ENCODE measurements around the gene CWC27.
"Not testable (repeated sequence)": the region's sequence is repeated elsewhere in the genome, so short reads cannot be mapped to it uniquely, and the experiment has no call there.

CWC27 gene

GRCh38 chr5:64814073-64814472, 45.3 kb downstream of the CWC27 start:
- no peaks in the 10 kb centered on the region for H3K27me3 ChIP-seq (ENCODE audit: control insufficient read depth in 1 of 2, insufficient read depth in 2 of 2, low read length in 2 of 2)
- no peak overlapping the region for H3K9ac ChIP-seq (ENCODE audit: low read length in 2 of 2)
- no peaks in the 10 kb centered on the region for H3K9me3 ChIP-seq (ENCODE audit: control insufficient read depth in 2 of 2, low read length in 2 of 2)
- no peaks in the 10 kb centered on the region for H3K4me1 ChIP-seq (ENCODE audit: control insufficient read depth, insufficient read depth, low read length)
- no peak overlapping the region for H3K27ac ChIP-seq (ENCODE audit: low read length)
- H3K36me3 ChIP-seq (ENCODE audit: control insufficient read depth in 2 of 2, insufficient read depth in 2 of 2, low read length in 2 of 2), result peaks cover 0 to 3% of the 10 kb centered on the region in 2 donors
- no peak overlapping the region for H3K4me3 ChIP-seq (ENCODE audit: low read length in 2 of 2)

- H3K9ac ChIP-seq (ENCODE audit: low read length in 2 of 2), result no peak overlapping the region
- H3K27ac ChIP-seq (ENCODE audit: low read length), result no peak overlapping the region
- H3K4me3 ChIP-seq (ENCODE audit: low read length in 2 of 2), result no peak overlapping the region
These were observed 49.5 kb downstream of the CWC27 start for GRCh38 chr5:64818245-64818644.

GRCh38 chr5:64819345-64819744, 50.6 kb downstream of the CWC27 start:
- H3K4me1 ChIP-seq (ENCODE audit: control insufficient read depth, insufficient read depth, low read length); H3K27ac ChIP-seq (ENCODE audit: low read length); H3K9ac ChIP-seq (ENCODE audit: low read length in 2 of 2); H3K4me3 ChIP-seq (ENCODE audit: low read length in 2 of 2); H3K36me3 ChIP-seq (ENCODE audit: control insufficient read depth in 2 of 2, insufficient read depth in 2 of 2, low read length in 2 of 2); H3K9me3 ChIP-seq (ENCODE audit: control insufficient read depth in 2 of 2, low read length in 2 of 2); H3K27me3 ChIP-seq (ENCODE audit: control insufficient read depth in 1 of 2, insufficient read depth in 2 of 2, low read length in 2 of 2): not testable (repeated sequence)

More at GRCh38 chr5:64818245-64818644, 49.5 kb downstream of the CWC27 start:
- H3K27me3 ChIP-seq (ENCODE audit: control insufficient read depth in 1 of 2, insufficient read depth in 2 of 2, low read length in 2 of 2), result no peaks in the 10 kb centered on the region
- peaks cover 0 to 3% of the 10 kb centered on the region in 2 donors for H3K36me3 ChIP-seq (ENCODE audit: control insufficient read depth in 2 of 2, insufficient read depth in 2 of 2, low read length in 2 of 2)
- H3K4me1 ChIP-seq (ENCODE audit: control insufficient read depth, insufficient read depth, low read length), result no peaks in the 10 kb centered on the region
- H3K9me3 ChIP-seq (ENCODE audit: control insufficient read depth in 2 of 2, low read length in 2 of 2), result no peaks in the 10 kb centered on the region

- no peaks in the 10 kb centered on the region for H3K9me3 ChIP-seq (ENCODE audit: control insufficient read depth in 2 of 2, low read length in 2 of 2)
- H3K27ac ChIP-seq (ENCODE audit: low read length), result no peak overlapping the region
- no peak overlapping the region for H3K9ac ChIP-seq (ENCODE audit: low read length in 2 of 2)
- H3K4me1 ChIP-seq (ENCODE audit: control insufficient read depth, insufficient read depth, low read length), result no peaks in the 10 kb centered on the region
- H3K36me3 ChIP-seq (ENCODE audit: control insufficient read depth in 2 of 2, insufficient read depth in 2 of 2, low read length in 2 of 2), result no peaks in the 10 kb centered on the region
- no peak overlapping the region for H3K4me3 ChIP-seq (ENCODE audit: low read length in 2 of 2)
- no peaks in the 10 kb centered on the region for H3K27me3 ChIP-seq (ENCODE audit: control insufficient read depth in 1 of 2, insufficient read depth in 2 of 2, low read length in 2 of 2)
These were observed 53.6 kb downstream of the CWC27 start for GRCh38 chr5:64822320-64822719.

- Histone ChIP-seq H3K27ac (ENCODE audit: low read length) (no peak overlapping the region), H3K27me3 (ENCODE audit: control insufficient read depth in 1 of 2, insufficient read depth in 2 of 2, low read length in 2 of 2) (no peaks in the 10 kb centered on the region), H3K36me3 (ENCODE audit: control insufficient read depth in 2 of 2, insufficient read depth in 2 of 2, low read length in 2 of 2) (no peaks in the 10 kb centered on the region), H3K9me3 (ENCODE audit: control insufficient read depth in 2 of 2, low read length in 2 of 2) (no peaks in the 10 kb centered on the region), H3K4me3 (ENCODE audit: low read length in 2 of 2) (no peak overlapping the region), H3K4me1 (ENCODE audit: control insufficient read depth, insufficient read depth, low read length) (no peaks in the 10 kb centered on the region), H3K9ac (ENCODE audit: low read length in 2 of 2) (no peak overlapping the region)
These were observed 57.8 kb downstream of the CWC27 start for GRCh38 chr5:64826541-64826940.

- H3K27me3 ChIP-seq (ENCODE audit: control insufficient read depth in 1 of 2, insufficient read depth in 2 of 2, low read length in 2 of 2), result no peaks in the 10 kb centered on the region
- no peak overlapping the region for H3K9ac ChIP-seq (ENCODE audit: low read length in 2 of 2)
- no peak overlapping the region for H3K27ac ChIP-seq (ENCODE audit: low read length)
- no peaks in the 10 kb centered on the region for H3K36me3 ChIP-seq (ENCODE audit: control insufficient read depth in 2 of 2, insufficient read depth in 2 of 2, low read length in 2 of 2)
- no peaks in the 10 kb centered on the region for H3K4me1 ChIP-seq (ENCODE audit: control insufficient read depth, insufficient read depth, low read length)
- no peak overlapping the region for H3K4me3 ChIP-seq (ENCODE audit: low read length in 2 of 2)
- no peaks in the 10 kb centered on the region for H3K9me3 ChIP-seq (ENCODE audit: control insufficient read depth in 2 of 2, low read length in 2 of 2)
These were observed 59.0 kb downstream of the CWC27 start for GRCh38 chr5:64827703-64828102.

GRCh38 chr5:64830650-64831049, 61.9 kb downstream of the CWC27 start:
- not testable (repeated sequence) for H3K4me3 ChIP-seq (ENCODE audit: low read length in 2 of 2); H3K27ac ChIP-seq (ENCODE audit: low read length); H3K36me3 ChIP-seq (ENCODE audit: control insufficient read depth in 2 of 2, insufficient read depth in 2 of 2, low read length in 2 of 2); H3K9me3 ChIP-seq (ENCODE audit: control insufficient read depth in 2 of 2, low read length in 2 of 2); H3K27me3 ChIP-seq (ENCODE audit: control insufficient read depth in 1 of 2, insufficient read depth in 2 of 2, low read length in 2 of 2); H3K4me1 ChIP-seq (ENCODE audit: control insufficient read depth, insufficient read depth, low read length); H3K9ac ChIP-seq (ENCODE audit: low read length in 2 of 2)

GRCh38 chr5:64831996-64832395, 63.3 kb downstream of the CWC27 start:
- no peaks in the 10 kb centered on the region for H3K27me3 ChIP-seq (ENCODE audit: control insufficient read depth in 1 of 2, insufficient read depth in 2 of 2, low read length in 2 of 2)
- H3K27ac ChIP-seq (ENCODE audit: low read length), result no peak overlapping the region
- H3K4me3 ChIP-seq (ENCODE audit: low read length in 2 of 2), result no peak overlapping the region
- no peak overlapping the region for H3K9ac ChIP-seq (ENCODE audit: low read length in 2 of 2)
- no peaks in the 10 kb centered on the region for H3K4me1 ChIP-seq (ENCODE audit: control insufficient read depth, insufficient read depth, low read length)
- no peaks in the 10 kb centered on the region for H3K9me3 ChIP-seq (ENCODE audit: control insufficient read depth in 2 of 2, low read length in 2 of 2)
- no peaks in the 10 kb centered on the region for H3K36me3 ChIP-seq (ENCODE audit: control insufficient read depth in 2 of 2, insufficient read depth in 2 of 2, low read length in 2 of 2)

- no peaks in the 10 kb centered on the region for H3K36me3 ChIP-seq (ENCODE audit: control insufficient read depth in 2 of 2, insufficient read depth in 2 of 2, low read length in 2 of 2)
- no peaks in the 10 kb centered on the region for H3K4me1 ChIP-seq (ENCODE audit: control insufficient read depth, insufficient read depth, low read length)
- H3K27ac ChIP-seq (ENCODE audit: low read length), result no peak overlapping the region
- H3K27me3 ChIP-seq (ENCODE audit: control insufficient read depth in 1 of 2, insufficient read depth in 2 of 2, low read length in 2 of 2), result no peaks in the 10 kb centered on the region
- no peak overlapping the region for H3K9ac ChIP-seq (ENCODE audit: low read length in 2 of 2)
- no peaks in the 10 kb centered on the region for H3K9me3 ChIP-seq (ENCODE audit: control insufficient read depth in 2 of 2, low read length in 2 of 2)
- H3K4me3 ChIP-seq (ENCODE audit: low read length in 2 of 2), result no peak overlapping the region
These were observed 65.3 kb downstream of the CWC27 start for GRCh38 chr5:64834037-64834436.

- no peak overlapping the region for H3K27ac ChIP-seq (ENCODE audit: low read length)
- H3K9ac ChIP-seq (ENCODE audit: low read length in 2 of 2), result no peak overlapping the region
- no peaks in the 10 kb centered on the region for H3K4me1 ChIP-seq (ENCODE audit: control insufficient read depth, insufficient read depth, low read length)
- H3K27me3 ChIP-seq (ENCODE audit: control insufficient read depth in 1 of 2, insufficient read depth in 2 of 2, low read length in 2 of 2), result no peaks in the 10 kb centered on the region
- no peaks in the 10 kb centered on the region for H3K9me3 ChIP-seq (ENCODE audit: control insufficient read depth in 2 of 2, low read length in 2 of 2)
- no peak overlapping the region for H3K4me3 ChIP-seq (ENCODE audit: low read length in 2 of 2)
- H3K36me3 ChIP-seq (ENCODE audit: control insufficient read depth in 2 of 2, insufficient read depth in 2 of 2, low read length in 2 of 2), result no peaks in the 10 kb centered on the region
These were observed 65.9 kb downstream of the CWC27 start for GRCh38 chr5:64834611-64835010.

- Histone ChIP-seq H3K36me3 (ENCODE audit: control insufficient read depth in 2 of 2, insufficient read depth in 2 of 2, low read length in 2 of 2) (no peaks in the 10 kb centered on the region), H3K4me1 (ENCODE audit: control insufficient read depth, insufficient read depth, low read length) (no peaks in the 10 kb centered on the region), H3K27ac (ENCODE audit: low read length) (no peak overlapping the region), H3K9me3 (ENCODE audit: control insufficient read depth in 2 of 2, low read length in 2 of 2) (no peaks in the 10 kb centered on the region), H3K4me3 (ENCODE audit: low read length in 2 of 2) (no peak overlapping the region), H3K9ac (ENCODE audit: low read length in 2 of 2) (no peak overlapping the region), H3K27me3 (ENCODE audit: control insufficient read depth in 1 of 2, insufficient read depth in 2 of 2, low read length in 2 of 2) (no peaks in the 10 kb centered on the region)
These were observed 66.5 kb downstream of the CWC27 start for GRCh38 chr5:64835266-64835665.

All from stomach smooth muscle (tissue), 2 donors.